ENCODE measurements around the gene CACNA1B. TPM values are rescaled to one million over a fixed set of nuclear protein-coding genes. Genes with fewer than 3 reads are reported as not detected.

The CACNA1B gene
- total RNA-seq, 1 experiment from 2014 or later, result not detected

DNA sequence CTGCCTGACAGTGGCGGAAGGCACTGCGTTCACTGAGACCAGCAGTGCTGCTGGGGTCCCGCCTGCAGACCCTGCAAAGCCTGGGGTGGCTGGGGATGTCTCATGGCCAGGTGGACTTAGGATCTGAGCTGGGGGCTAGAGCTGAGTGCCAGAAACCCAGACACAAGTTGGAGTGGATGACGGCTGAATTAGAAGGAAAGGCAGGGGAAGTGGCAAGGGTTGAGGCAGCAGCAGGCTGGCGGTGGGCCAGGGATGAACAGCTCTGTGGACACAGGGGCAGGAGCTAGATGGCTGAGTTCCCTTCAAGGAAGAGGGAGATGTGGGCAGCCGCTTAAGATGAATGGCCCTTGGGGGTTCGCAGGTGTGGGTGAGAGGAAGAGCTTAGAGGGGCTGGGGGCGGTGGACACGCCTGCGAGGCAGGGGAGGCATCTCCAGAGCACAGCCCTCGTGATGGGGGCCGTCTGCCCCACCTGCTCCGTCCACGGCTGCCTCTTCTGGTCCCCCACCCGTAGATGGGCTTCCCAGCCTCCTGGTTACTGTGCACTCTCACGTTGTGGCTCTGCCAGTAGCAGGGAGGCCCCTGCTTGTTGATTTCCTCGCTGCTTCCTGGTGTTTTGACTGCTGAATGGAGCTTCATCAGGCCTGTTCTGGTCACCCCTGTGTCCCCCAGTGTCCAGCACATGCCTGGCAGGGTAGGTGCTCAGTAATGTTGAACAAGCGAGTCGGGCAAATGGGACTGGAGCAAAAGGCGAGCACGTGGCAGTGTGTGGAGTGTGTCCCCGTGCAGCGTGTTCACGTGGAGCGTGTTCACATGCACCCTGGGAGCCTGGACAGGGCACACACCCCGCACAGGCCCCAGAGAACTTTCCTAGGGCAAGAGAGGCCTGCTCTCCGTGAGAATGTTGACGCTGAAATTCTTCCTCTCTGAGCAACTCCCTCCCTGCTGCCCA, 168.2 kb downstream of the CACNA1B start:
- Histone ChIP-seq H4K20me1 (ENCODE audit: insufficient read depth, low read depth, low read length) (no peaks in the 10 kb centered on the region), H3K4me3 (ENCODE audit: low read length) (no peak overlapping the region), H3K4me2 (ENCODE audit: low read depth, low read length, poor library complexity, severe bottlenecking) (no peak overlapping the region), H2AFZ (ENCODE audit: low read length) (no peak overlapping the region), H3K9ac (ENCODE audit: low read length) (no peak overlapping the region), H3K79me2 (ENCODE audit: low read length) (no peaks in the 10 kb centered on the region), H3K9me2 (replicated peaks; ENCODE audit: insufficient read depth, low read length) (no peaks in the 10 kb centered on the region), H3K27me3 (ENCODE audit: low read length) (no peaks in the 10 kb centered on the region), H3K36me3 (ENCODE audit: insufficient read depth, low read length) (no peaks in the 10 kb centered on the region), H3K9me3 (ENCODE audit: low read length) (no peaks in the 10 kb centered on the region), H3K27ac (ENCODE audit: low read length) (no peak overlapping the region), H3K4me1 (ENCODE audit: low read length) (no peaks in the 10 kb centered on the region)
- DNase-seq, result no peak

DNA sequence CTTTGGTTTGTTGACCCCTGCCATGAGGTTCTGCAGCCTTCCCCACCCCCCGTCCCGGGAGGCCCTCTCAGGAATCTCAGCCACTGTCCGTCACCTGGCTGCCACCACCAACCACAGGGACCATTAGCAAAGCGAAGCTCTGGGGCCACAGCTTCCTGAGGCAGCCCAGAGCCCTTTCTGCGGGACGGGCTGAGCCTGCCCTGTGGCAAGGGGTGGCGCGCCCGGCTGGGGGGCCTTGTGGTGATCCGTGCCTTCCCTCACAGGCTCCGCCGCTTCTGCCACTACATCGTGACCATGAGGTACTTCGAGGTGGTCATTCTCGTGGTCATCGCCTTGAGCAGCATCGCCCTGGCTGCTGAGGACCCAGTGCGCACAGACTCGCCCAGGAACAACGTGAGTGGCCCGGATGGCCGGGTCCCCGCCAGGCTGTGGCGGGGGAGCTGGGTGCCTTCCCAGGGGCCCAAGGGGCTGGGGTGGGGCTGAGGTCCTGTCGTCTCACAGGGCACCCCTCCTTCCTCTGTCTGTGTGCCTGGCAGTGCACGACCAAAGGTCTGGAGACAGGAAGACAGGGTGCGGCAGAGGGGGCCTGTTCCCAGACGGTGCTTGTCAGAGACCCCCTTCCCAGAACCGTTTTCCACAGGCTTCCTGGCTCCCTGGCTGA, 169.2 kb downstream of the CACNA1B start:
- Histone ChIP-seq H3K27me3 (ENCODE audit: low read length) (no peaks in the 10 kb centered on the region), H3K9me3 (ENCODE audit: low read length) (no peaks in the 10 kb centered on the region), H3K27ac (ENCODE audit: low read length) (no peak overlapping the region), H3K36me3 (ENCODE audit: insufficient read depth, low read length) (no peaks in the 10 kb centered on the region), H2AFZ (ENCODE audit: low read length) (no peak overlapping the region), H3K4me2 (ENCODE audit: low read depth, low read length, poor library complexity, severe bottlenecking) (no peak overlapping the region), H3K4me1 (ENCODE audit: low read length) (no peaks in the 10 kb centered on the region), H3K9ac (ENCODE audit: low read length) (no peak overlapping the region), H3K9me2 (replicated peaks; ENCODE audit: insufficient read depth, low read length) (no peaks in the 10 kb centered on the region), H3K79me2 (ENCODE audit: low read length) (no peaks in the 10 kb centered on the region), H3K4me3 (ENCODE audit: low read length) (no peak overlapping the region), H4K20me1 (ENCODE audit: insufficient read depth, low read depth, low read length) (no peaks in the 10 kb centered on the region)
- no peak for DNase-seq

GRCh38 chr9:138047469-138048040, 170.0 kb downstream of the CACNA1B start:
- no peak overlapping the region for H2AFZ ChIP-seq (ENCODE audit: low read length)
- H3K27ac ChIP-seq (ENCODE audit: low read length), result no peak overlapping the region
- H3K4me1 ChIP-seq (ENCODE audit: low read length), result no peaks in the 10 kb centered on the region
- DNase-seq, result no peak
- H3K79me2 ChIP-seq (ENCODE audit: low read length), result no peaks in the 10 kb centered on the region
- no peak overlapping the region for H3K9ac ChIP-seq (ENCODE audit: low read length)
- no peaks in the 10 kb centered on the region for H3K9me2 ChIP-seq (replicated peaks; ENCODE audit: insufficient read depth, low read length)
- no peaks in the 10 kb centered on the region for H3K9me3 ChIP-seq (ENCODE audit: low read length)
- no peaks in the 10 kb centered on the region for H3K36me3 ChIP-seq (ENCODE audit: insufficient read depth, low read length)
- H4K20me1 ChIP-seq (ENCODE audit: insufficient read depth, low read depth, low read length), result no peaks in the 10 kb centered on the region
- H3K4me2 ChIP-seq (ENCODE audit: low read depth, low read length, poor library complexity, severe bottlenecking), result no peak overlapping the region
- no peak overlapping the region for H3K4me3 ChIP-seq (ENCODE audit: low read length)
- no peaks in the 10 kb centered on the region for H3K27me3 ChIP-seq (ENCODE audit: low read length)

DNA sequence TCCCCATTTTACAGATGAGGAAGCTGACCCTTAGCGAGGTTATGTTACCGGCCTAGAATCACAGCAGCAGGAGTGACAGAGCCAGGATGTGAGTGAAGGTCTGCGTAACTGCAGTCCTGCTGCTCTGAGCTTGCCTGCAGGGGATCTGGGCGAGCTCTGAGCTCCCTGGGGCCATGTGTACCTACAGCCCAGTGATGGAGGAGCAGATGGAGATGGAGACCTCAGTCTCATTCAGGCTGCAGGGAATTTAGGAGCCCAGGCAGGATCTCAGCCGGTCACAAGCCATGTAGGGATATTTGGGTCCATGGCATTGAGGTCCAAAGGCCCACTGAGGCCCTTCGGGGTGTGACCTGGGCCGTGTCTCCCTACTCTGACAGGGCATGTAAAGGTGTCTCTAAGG, 170.6 kb downstream of the CACNA1B start:
- H3K9me2 ChIP-seq (replicated peaks; ENCODE audit: insufficient read depth, low read length), result no peaks in the 10 kb centered on the region
- no peaks in the 10 kb centered on the region for H4K20me1 ChIP-seq (ENCODE audit: insufficient read depth, low read depth, low read length)
- no peak overlapping the region for H3K27ac ChIP-seq (ENCODE audit: low read length)
- no peak overlapping the region for H3K4me2 ChIP-seq (ENCODE audit: low read depth, low read length, poor library complexity, severe bottlenecking)
- no peaks in the 10 kb centered on the region for H3K9me3 ChIP-seq (ENCODE audit: low read length)
- no peak overlapping the region for H3K4me3 ChIP-seq (ENCODE audit: low read length)
- no peaks in the 10 kb centered on the region for H3K27me3 ChIP-seq (ENCODE audit: low read length)
- no peak for DNase-seq
- no peaks in the 10 kb centered on the region for H3K79me2 ChIP-seq (ENCODE audit: low read length)
- H3K36me3 ChIP-seq (ENCODE audit: insufficient read depth, low read length), result no peaks in the 10 kb centered on the region
- no peak overlapping the region for H2AFZ ChIP-seq (ENCODE audit: low read length)
- no peaks in the 10 kb centered on the region for H3K4me1 ChIP-seq (ENCODE audit: low read length)
- H3K9ac ChIP-seq (ENCODE audit: low read length), result no peak overlapping the region

DNA sequence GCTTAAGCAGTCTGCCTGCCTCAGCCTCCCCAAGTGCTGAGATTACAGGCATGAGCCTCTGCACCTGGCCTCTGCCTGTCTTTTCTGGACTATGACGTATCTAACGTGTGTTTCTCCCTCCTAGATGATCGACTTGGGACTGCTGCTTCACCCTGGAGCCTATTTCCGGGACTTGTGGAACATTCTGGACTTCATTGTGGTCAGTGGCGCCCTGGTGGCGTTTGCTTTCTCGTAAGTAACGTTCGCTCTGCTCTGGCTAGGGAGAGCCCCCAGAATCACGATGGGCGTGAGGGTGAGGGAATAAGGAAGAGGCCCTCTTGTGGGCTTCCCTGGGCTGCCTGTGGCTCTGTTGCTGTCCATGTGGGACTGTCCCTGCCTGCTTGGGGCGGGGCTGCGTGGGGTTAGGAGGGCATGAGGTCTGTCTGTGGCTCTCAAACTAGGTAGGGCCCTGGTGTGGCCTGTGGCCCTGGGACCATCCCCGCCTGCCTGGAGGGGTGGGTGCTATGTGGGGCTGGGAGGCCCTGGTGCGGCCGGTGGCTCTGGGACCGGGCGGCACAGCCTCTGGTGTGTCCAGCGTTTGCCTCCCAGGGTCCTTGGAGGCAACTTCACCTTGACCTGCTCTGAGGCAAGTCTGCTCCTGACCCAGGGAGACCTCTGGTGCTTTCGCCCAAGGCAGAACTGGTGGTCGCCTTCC, 171.7 kb downstream of the CACNA1B start:
- H2AFZ ChIP-seq (ENCODE audit: low read length), result no peak overlapping the region
- H3K79me2 ChIP-seq (ENCODE audit: low read length), result no peaks in the 10 kb centered on the region
- no peaks in the 10 kb centered on the region for H4K20me1 ChIP-seq (ENCODE audit: insufficient read depth, low read depth, low read length)
- H3K9ac ChIP-seq (ENCODE audit: low read length), result no peak overlapping the region
- H3K9me2 ChIP-seq (replicated peaks; ENCODE audit: insufficient read depth, low read length), result no peaks in the 10 kb centered on the region
- H3K9me3 ChIP-seq (ENCODE audit: low read length), result no peaks in the 10 kb centered on the region
- H3K27ac ChIP-seq (ENCODE audit: low read length), result no peak overlapping the region
- no peaks in the 10 kb centered on the region for H3K4me1 ChIP-seq (ENCODE audit: low read length)
- DNase-seq, result no peak
- H3K36me3 ChIP-seq (ENCODE audit: insufficient read depth, low read length), result no peaks in the 10 kb centered on the region
- no peak overlapping the region for H3K4me3 ChIP-seq (ENCODE audit: low read length)
- no peak overlapping the region for H3K4me2 ChIP-seq (ENCODE audit: low read depth, low read length, poor library complexity, severe bottlenecking)
- H3K27me3 ChIP-seq (ENCODE audit: low read length), result no peaks in the 10 kb centered on the region

GRCh38 chr9:138049779-138050471, 172.3 kb downstream of the CACNA1B start:
- no peaks in the 10 kb centered on the region for H4K20me1 ChIP-seq (ENCODE audit: insufficient read depth, low read depth, low read length)
- no peaks in the 10 kb centered on the region for H3K27me3 ChIP-seq (ENCODE audit: low read length)
- H3K79me2 ChIP-seq (ENCODE audit: low read length), result no peaks in the 10 kb centered on the region
- no peaks in the 10 kb centered on the region for H3K9me2 ChIP-seq (replicated peaks; ENCODE audit: insufficient read depth, low read length)
- no peak overlapping the region for H3K27ac ChIP-seq (ENCODE audit: low read length)
- H3K4me3 ChIP-seq (ENCODE audit: low read length), result no peak overlapping the region
- H3K4me1 ChIP-seq (ENCODE audit: low read length), result no peaks in the 10 kb centered on the region
- no peak overlapping the region for H3K4me2 ChIP-seq (ENCODE audit: low read depth, low read length, poor library complexity, severe bottlenecking)
- H3K9ac ChIP-seq (ENCODE audit: low read length), result no peak overlapping the region
- no peak for DNase-seq
- H3K36me3 ChIP-seq (ENCODE audit: insufficient read depth, low read length), result no peaks in the 10 kb centered on the region
- H3K9me3 ChIP-seq (ENCODE audit: low read length), result no peaks in the 10 kb centered on the region
- no peak overlapping the region for H2AFZ ChIP-seq (ENCODE audit: low read length)

GRCh38 chr9:138050472-138051330, 173.1 kb downstream of the CACNA1B start:
- H3K4me1 ChIP-seq (ENCODE audit: low read length), result no peaks in the 10 kb centered on the region
- H3K9ac ChIP-seq (ENCODE audit: low read length), result no peak overlapping the region
- no peaks in the 10 kb centered on the region for H3K9me2 ChIP-seq (replicated peaks; ENCODE audit: insufficient read depth, low read length)
- no peak for DNase-seq
- no peaks in the 10 kb centered on the region for H3K79me2 ChIP-seq (ENCODE audit: low read length)
- H3K4me2 ChIP-seq (ENCODE audit: low read depth, low read length, poor library complexity, severe bottlenecking), result no peak overlapping the region
- no peak overlapping the region for H3K27ac ChIP-seq (ENCODE audit: low read length)
- H4K20me1 ChIP-seq (ENCODE audit: insufficient read depth, low read depth, low read length), result no peaks in the 10 kb centered on the region
- no peaks in the 10 kb centered on the region for H3K9me3 ChIP-seq (ENCODE audit: low read length)
- no peaks in the 10 kb centered on the region for H3K27me3 ChIP-seq (ENCODE audit: low read length)
- no peak overlapping the region for H3K4me3 ChIP-seq (ENCODE audit: low read length)
- no peaks in the 10 kb centered on the region for H3K36me3 ChIP-seq (ENCODE audit: insufficient read depth, low read length)
- no peak overlapping the region for H2AFZ ChIP-seq (ENCODE audit: low read length)

Measured in Karpas-422 (cell line).